KBM-7 (cell line): ENCODE measurements around the gene NOTCH2.

Source experiments
- DNase-seq: peaks from one replicate; pipeline ENCODE4 v3.0.0-alpha.2; 2015
- in situ Hi-C: fragments of 300-500 bp; cut with MboI; formaldehyde crosslinking; loops from 2 replicates; pipeline ENCODE4 v1.14.3; 2020; ENCODE audit warnings: low sequenced_read_pairs, low pct_unique_long_range_greater_than_20kb, mixed read lengths

The NOTCH2 gene

DNA sequence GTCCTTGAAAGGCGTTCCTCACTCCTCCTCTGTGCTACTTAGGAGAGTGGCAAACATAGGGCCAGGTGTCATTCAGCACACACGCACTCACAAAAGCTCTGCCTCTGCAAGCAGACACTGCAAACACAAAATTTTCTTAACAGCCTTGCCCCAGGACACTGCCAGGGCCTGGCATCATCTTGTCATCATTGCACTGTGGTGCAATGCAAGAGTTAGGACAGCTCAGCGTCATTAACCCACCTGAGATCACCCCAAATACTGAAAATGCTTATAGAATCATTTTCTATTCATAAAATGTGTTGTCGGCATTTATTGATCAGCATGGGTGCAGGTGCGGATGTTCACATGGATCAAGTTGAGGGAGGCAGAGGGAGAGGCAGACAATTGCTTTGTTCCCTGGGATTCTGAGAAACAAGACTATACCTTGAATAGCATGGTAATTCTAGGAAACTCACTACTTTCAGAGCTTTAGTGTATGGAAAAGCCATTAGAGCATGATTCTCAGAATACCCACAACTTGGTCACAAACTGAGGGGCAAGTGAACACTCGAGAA is 176.1 kb downstream of the NOTCH2 start:
- in situ Hi-C loops = no loop called here
- DNase-seq = peak; percentile 30

DNA sequence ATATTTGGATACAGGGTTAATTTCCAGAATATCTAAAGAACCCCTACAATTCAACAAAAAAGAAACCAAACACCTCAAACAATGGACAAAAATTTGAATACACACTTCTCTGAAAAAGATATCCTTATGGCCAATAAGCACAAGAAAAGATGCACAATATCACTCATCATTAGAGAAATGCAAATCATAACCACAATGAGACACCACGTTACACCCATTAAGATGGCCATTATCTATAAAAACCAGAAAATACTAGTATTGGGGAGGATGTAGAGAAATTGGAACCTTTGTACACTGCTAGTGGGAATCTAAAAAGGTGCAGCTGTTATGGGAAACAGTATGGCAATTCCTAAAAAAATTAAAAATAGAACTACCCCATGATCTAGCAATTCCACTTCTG is 178.1 kb downstream of the NOTCH2 start:
- no peak for DNase-seq
- in situ Hi-C loops = no loop called here

DNA sequence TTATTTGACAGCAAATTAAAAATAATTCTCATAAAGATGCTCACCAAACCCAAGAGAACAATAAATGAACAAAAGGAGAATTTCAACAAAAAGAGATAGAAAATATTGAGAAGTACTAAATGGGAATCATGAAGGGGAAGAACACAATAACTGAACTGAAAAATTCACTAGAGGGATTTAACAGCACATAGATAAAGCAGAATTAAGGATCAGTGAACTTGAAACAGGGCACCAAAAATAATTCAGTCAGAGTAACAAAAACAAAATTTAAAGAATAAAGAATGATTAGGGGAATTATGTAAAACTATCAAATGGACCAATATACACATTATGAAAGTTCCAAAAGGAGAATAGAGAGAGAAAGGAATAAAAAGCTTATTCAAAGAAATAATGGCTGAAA is 181.0 kb downstream of the NOTCH2 start:
- in situ Hi-C loops = no loop called here
- DNase-seq = no peak

DNA sequence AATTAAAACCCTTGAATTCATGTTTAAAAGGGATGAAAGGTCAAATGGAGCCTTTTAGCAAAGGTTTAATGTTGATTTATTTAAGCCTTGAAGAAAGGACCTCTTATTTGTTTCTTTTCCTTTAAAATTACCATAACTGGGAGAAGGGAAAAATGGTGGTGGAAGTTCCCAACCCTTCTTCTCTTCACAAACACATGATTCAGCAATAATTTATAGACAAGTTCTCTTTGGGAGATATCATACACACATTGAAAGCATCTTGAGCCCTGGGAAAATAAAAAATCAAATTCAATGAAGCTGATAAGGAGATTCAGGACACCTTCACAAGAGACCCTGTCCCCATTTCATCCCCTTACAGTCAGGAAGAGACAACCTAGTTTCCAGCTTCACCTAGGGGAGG is 182.0 kb downstream of the NOTCH2 start:
- no peak for DNase-seq
- in situ Hi-C loops = no loop called here

DNA sequence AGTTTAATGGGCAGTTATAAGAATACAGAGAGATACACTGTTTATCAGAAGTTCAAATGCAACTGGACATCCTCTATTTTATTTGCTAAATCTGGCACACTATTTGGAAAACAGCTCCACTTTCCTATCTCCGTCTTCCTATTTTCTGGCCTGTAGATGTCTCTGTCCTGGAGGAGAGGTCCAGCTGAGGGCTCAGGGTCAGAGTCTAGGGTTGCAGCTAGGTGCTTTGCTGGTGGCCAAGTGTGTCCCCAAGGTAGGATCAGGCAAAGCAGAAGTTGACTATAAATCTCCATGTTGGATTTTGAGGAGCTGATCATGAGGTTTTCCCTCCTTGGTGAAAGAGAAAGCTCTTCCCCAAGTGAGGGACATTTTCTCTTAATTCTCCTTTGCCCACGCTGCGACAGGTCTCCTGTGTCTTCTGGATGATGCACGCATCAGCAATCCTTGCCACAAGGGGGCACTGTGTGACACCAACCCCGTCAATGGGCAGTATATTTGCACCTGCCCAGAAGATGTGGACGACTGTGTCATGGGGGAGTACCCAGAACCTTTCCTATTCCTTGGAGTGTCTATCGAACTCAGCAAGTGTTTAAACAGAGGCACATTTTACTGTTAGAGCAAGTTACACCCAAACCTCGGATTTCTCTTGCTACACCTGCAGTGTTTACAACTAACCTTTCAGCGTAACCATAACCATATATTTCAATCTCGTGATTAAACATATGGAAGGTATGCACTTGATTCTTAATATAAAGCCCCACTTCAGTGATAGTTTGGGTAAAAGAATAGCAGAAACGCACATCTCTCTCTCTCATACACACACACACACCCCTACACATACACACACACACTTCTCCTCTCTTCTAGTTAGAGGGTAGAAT is 183.3 kb downstream of the NOTCH2 start:
- in situ Hi-C loops = no loop called here

DNA sequence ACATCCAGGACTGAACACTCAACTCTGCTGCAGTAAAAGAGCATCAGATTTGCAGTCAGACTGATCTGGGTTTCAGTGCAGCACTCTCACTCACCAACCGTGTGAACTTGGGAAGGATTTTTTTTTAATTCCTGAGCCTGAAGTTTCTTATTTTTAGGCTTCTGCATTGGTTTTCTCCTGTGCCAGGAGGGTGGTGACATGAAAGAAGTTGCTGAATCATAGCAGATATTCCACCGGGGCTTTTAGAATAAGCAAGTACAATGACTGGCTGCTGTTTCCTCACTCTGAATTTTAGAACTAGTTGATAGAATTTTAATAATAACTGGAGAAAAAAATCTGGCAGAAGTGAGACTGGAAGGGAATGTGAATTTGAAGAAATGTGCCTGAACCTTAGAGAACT is 184.8 kb downstream of the NOTCH2 start:
- no peak for DNase-seq
- in situ Hi-C loops = no loop called here

More for the DNA sequence above, 183.3 kb downstream of the NOTCH2 start:
- peak; percentile 65 for DNase-seq

DNA sequence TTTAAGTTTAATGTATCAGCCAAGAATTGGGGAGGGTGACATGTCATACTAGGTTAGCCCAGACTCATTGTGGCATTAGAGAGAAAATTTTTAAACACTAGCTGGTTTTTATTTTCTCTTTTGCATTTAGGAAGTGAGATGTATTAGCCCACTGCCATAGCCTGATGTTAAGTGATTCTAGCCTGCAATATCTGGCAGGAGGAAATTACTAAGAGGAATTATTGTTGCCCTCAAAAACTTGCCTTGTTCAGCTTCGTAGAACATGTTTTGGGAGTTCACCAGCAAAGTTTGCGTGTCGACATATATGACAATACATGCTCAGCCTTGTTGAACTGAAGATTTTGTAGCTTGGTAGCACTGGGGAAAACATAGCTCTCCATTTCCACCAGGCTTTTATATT is 185.6 kb downstream of the NOTCH2 start:
- in situ Hi-C loops = no loop called here
- no peak for DNase-seq

DNA sequence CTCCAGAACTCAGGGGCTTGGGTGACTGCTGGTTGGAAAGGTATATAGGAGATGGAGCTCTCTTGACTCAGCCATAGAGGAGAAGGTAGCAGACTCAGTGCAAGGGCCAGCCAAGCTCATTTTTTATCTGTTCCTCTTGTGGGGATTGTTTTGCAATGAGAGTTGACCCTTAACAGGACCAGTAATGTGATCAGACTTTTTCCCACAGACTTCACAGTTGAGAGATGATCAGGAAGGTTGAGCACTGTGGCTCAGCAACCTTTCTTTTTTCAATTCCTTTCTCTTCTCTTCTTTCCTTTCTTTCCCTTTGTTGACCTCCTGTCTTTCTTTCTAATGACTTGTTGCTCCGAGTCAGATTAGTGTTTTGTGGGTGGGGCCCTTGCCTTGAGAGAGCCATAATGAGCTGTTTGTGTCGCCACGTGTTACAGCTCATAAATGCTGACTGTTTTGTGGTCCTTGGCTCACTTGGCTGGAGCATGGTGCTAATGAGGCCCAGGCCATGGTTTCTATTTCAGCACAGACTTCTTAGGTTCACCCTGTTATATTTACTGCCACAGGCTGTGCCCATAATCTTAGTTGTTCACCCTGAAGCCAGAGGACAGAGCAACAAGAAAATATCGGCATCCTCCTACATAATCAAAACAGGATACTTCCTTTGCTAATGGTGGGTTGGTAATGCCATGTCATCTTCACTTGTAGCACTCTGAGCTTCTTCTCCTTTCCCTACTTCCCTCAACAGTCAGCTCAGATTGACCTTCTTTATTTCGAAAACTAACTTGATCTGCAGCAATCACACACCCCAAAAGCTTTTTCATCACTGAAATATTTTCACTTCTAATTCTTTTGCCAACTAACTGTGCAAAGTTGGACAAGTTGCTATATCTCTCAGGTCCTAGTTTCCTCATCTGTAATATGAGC is 187.1 kb downstream of the NOTCH2 start:
- in situ Hi-C loops = no loop called here
- no peak for DNase-seq

DNA sequence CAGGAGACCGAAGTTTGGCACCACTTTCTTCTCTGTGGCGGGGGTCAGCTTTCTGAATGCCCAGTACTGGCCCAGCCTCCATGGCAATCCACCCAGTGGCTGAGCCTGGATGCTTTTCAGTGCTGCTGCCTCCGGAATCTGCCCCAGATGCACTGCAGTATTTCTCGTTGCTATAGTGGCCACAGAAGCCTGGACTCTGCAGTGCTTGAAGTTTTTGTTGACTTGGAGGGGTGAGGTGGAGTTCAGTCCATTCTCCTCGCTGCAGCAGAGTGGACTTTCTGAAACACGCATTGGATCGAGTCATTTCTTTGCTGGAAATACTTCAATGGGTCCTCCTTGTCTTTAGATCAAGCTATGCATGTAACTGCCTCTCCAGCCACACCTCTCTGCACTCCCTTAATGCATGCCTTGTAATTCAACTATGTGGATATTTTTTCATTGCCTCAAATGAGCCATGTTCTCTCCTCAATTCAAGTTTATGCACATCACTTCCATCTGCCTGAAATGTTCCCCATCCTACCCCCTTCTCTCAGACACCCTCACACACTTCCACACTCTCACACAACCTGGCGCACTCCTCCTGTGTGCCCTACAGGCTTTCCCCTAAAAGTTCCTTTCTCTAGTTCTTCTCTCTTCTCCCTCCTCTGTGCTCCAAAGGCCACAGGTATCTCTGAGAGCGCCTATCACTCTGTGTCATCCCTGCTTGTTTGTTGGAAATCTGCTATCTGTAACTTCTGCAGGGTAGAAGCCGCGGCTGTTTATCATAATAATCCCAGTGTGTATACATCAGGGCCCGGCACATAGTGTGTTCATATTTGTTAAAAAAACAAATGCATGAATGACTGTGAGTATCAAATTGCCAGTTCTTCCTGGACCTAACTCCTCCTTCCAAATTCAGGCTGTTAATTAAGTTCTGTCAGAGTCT is 189.7 kb downstream of the NOTCH2 start:
- DNase-seq = no peak
- in situ Hi-C loops = no loop called here

DNA sequence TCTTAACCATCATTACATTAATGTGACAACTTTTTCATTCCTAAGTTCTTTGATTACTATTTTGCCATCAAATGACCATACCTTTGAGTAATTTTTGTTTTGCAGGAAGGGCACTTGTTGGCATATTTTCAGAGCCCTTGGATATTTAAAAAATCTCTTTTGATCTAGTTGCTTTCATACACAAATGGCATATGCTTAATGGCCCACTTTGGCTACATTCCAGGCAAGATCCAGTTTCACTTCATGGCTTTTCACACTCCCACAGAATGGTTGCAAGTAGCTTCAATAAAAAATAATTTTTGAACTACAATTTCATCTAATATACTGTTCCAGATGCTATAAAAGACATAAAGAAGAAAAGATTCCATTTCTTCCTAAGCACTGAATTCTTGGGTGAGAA is 191.3 kb downstream of the NOTCH2 start:
- in situ Hi-C loops = no loop called here
- DNase-seq = no peak

DNA sequence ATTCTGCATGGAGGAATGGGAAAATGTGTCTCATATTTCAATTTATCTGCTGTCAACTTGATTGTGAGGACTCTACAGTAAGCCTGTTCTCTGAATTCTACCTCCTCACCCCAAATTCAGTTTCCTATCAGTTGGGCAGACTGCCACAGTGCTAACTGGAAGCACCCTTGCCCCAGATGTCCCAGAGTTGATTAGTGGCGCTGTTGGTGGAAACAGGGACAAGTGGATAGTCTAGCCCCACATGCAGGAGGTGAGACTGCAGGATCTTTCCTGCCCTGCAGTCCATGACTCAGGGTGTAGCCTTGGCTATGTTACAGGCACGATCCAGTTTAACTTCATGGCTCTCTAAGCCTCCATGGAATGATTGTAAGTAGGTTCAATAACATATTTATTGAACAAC is 195.3 kb downstream of the NOTCH2 start:
- DNase-seq = no peak
- in situ Hi-C loops = no loop called here

DNA sequence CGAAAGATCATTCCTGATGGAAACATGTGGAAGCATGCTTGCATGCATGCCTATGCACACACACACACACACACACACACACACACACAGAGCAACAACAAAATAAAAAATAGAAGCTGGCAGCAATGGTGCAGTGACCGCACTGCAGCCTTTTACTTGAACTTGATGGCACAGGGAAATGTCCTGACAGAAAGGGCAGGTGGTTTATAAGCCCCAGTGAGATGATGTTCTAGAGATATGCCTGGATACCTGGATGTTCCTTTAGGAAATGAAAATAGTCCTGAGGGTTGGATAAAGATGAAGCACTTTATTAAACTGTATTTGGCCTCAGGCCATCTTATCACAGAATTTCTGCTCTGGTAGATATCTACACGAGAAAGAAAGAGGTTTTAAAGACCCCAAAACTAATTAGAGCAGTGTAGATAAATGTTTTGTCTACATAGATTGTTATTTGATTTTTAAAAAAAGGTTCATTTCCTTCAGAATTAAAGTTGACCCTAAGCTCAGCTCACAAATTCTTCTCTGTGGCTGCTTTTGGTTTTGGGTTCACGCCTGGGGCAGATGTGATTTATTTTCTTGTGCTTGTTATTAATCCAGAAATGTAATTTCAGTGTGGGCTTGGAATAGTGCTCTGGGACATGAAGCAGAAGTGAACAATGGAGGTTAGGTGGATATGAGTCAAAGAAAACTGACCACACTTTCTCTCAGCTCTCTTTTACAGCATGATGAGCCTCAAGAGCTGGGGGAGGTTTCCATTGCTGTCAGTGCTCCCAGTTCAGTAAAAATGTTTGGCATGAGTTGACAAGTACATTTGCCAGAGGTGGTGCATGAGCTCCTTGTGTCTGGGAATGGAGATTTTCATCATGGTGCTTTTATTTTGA is 196.1 kb downstream of the NOTCH2 start:
- peak; percentile 29 for DNase-seq
- in situ Hi-C loops = no loop called here

DNA sequence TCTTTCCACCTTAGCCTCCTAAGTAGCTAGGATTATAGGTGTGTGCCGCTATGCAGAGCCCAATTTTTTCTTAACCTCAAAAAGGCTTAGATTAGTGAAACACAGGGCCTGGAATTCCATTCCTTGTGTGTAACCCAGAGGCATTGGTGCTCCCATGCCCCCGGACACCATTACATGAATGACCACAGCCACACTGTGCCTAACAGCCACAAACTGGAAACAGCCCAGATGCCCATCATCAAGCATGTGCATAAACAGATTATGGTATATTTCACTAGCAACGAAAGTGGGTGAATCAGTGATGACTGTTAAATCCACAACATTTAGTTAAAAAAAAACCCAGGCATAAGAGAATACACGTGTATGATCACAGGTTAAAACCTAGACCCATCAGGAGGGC is 197.6 kb downstream of the NOTCH2 start:
- in situ Hi-C loops = no loop called here
- no peak for DNase-seq

DNA sequence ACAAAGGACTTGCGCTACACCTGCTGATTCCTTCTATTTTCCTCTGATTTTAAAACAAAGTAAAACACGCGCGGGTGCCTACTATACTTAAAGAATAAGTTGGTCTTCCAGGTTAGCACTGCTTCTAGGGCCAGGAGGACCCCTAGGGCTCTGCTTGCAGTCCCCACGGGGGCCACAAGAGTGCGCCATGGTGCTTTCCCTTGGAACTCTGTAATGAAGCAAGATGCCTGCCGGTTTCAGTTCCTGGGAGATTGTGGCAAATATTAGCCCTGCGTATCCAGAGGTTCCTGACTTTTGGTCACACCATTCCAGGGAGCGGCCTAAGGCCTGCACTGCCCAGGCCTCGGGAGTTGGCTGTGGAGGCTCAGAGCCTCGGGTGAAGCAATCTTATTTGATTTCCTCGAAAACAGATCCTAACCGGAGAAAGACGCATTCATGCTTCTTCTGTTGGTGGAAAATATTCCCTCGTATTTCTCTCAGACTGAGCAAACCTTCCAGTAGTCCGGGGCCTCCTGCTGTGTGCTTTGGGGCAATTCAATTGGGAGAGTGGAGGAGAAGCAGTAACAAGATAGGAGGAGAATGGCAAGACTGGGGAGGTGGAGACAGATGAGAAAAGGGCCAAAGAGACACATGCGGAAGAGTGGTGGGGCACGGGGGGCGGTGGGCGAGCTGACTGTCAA is 198.4 kb downstream of the NOTCH2 start:
- in situ Hi-C loops = no loop called here
- peak; percentile 81 for DNase-seq

DNA sequence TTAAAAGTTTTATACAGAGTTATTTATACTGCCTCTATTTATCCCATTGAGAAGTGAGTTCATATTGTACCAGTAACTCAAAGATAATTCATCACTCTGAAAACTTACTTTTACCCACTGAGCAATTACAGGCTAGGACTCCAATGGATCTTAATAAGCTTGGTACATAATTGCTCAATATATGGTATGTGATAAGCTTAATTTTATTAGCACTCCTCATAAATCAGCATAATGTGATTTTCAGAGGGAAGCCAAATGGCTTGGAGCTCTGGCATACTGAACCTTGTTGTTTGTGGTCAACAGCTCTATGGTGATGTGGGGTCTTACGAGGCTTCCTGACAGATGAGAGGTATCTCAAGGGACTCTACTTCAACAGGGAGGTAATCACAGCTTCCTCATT is 199.5 kb downstream of the NOTCH2 start:
- DNase-seq = no peak
- in situ Hi-C loops = no loop called here

DNA sequence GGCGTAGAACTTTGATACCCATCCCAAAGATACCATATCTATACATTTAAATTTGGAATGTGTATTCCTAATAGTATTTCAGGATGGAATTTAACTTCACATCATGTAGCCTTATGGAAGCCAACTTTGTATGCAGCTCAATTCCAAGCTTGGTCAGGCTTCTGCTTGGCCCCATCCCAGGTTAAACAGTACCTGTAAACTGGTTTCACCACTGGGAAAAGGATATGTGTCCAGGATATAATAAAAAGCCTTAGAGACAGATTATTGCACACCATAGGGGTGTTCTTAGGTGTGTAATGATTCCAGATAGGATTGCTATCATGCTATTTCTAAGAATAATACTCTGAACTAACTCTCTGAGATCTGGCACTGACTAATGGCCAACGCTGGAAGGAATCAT is 201.3 kb downstream of the NOTCH2 start:
- in situ Hi-C loops = no loop called here
- DNase-seq = no peak

DNA sequence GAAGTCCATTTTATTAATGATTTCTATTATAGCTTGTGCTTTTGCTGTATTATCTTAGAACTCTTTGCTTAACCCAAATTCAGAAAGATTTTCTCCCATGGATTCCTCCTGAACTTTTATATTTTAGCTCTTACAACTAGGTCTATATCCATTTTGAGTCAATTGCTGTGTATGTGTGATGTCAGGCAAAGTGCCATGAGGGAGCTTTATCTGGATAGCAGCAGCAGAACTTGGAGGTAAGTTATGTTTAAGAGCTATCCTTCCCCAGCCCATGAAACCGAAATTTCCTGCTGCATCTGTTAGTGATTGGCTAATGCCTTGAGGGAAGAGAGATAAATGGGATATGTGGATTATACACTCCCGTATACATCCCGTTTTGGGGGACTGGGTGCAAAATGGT is 203.0 kb downstream of the NOTCH2 start:
- in situ Hi-C loops = no loop called here
- DNase-seq = no peak

DNA sequence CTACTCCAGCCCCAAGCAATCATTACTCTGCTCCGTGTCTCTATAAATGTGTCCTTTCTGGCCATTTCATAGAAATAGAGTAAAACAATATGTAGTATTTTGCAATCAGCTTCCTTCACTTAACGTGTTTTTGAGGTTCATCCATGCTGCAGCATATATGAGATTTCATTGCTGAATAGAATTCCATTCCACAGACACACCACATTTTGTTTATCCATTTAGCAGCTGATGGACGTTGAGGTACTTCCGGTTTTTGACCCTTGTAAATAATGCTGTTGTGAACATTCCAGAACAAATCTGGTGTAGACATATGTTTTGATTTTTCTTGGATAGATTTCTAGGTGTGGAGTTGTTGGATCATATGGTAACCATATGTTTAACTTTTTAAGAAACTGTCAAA is 203.8 kb downstream of the NOTCH2 start:
- no peak for DNase-seq
- in situ Hi-C loops = no loop called here
